H9 (cell line): ENCODE results near the gene KCNG2. TPM values are rescaled to one million over a fixed set of nuclear protein-coding genes. Genes with fewer than 3 reads are reported as not detected.

Experiments used
- DNase-seq: peaks from one replicate; pipeline ENCODE4 v3.0.0-alpha.2; 2017
- H2AFZ ChIP-seq: one replicate; pipeline ENCODE4 v1.6.1; 2013; ENCODE audit warnings: mild to moderate bottlenecking, low read length, control low read depth, moderate library complexity
- H2AK5ac ChIP-seq: 2 replicates; pipeline ENCODE4 v1.6.1; 2013; ENCODE audit warnings: low read length, control low read depth, mixed read lengths; ENCODE audit not compliant: insufficient read length
- H2BK120ac ChIP-seq: one replicate; pipeline ENCODE4 v1.6.1; 2013; ENCODE audit warnings: low read depth, mild to moderate bottlenecking, low read length, control low read depth, inconsistent platforms; ENCODE audit not compliant: poor library complexity, severe bottlenecking
- H2BK12ac ChIP-seq: 2 replicates; pipeline ENCODE4 v1.6.1; 2013; ENCODE audit warnings: low read length, control low read depth, mixed read lengths, low read depth; ENCODE audit not compliant: insufficient read length
- H2BK15ac ChIP-seq: 2 replicates; pipeline ENCODE4 v1.6.1; 2013; ENCODE audit warnings: low read depth, low read length, control low read depth
- H2BK20ac ChIP-seq: one replicate; pipeline ENCODE4 v1.6.1; 2013; ENCODE audit warnings: low read depth, mild to moderate bottlenecking, low read length, control low read depth, inconsistent platforms; ENCODE audit not compliant: poor library complexity, severe bottlenecking
- H2BK5ac ChIP-seq: 2 replicates; pipeline ENCODE4 v1.6.1; 2013; ENCODE audit warnings: low read length, control low read depth, mixed read lengths; ENCODE audit not compliant: insufficient read length
- H3K14ac ChIP-seq: 2 replicates; pipeline ENCODE4 v1.6.1; 2013; ENCODE audit warnings: low read length, control low read depth; ENCODE audit not compliant: insufficient read depth
- H3K18ac ChIP-seq: 2 replicates; pipeline ENCODE4 v1.6.1; 2013; ENCODE audit warnings: low read depth, mild to moderate bottlenecking, mixed read lengths, low read length, control low read depth; ENCODE audit not compliant: insufficient read length
- H3K23ac ChIP-seq: 2 replicates; pipeline ENCODE4 v1.6.1; 2013; ENCODE audit warnings: low read length, control low read depth, mixed read lengths, low read depth; ENCODE audit not compliant: insufficient read length
- H3K23me2 ChIP-seq: 2 replicates; pipeline ENCODE4 v1.6.1; 2013; ENCODE audit warnings: low read depth, mild to moderate bottlenecking, mixed read lengths, low read length, control low read depth; ENCODE audit not compliant: insufficient read length, poor library complexity, severe bottlenecking
- H3K27ac ChIP-seq: 2 replicates; pipeline ENCODE4 v1.5.1; 2013; ENCODE audit warnings: low read length, control low read depth, mixed read lengths, low read depth; ENCODE audit not compliant: insufficient read length
- H3K27me3 ChIP-seq: 2 replicates; pipeline ENCODE4 v1.6.1; 2013; ENCODE audit warnings: low read length, control low read depth, inconsistent platforms; ENCODE audit not compliant: insufficient read depth
- H3K4ac ChIP-seq: 2 replicates; pipeline ENCODE4 v1.6.1; 2013; ENCODE audit warnings: low read depth, mild to moderate bottlenecking, control low read depth, inconsistent platforms, low read length, moderate library complexity
- H3K4me1 ChIP-seq: 2 replicates; pipeline ENCODE4 v1.6.1; 2013; ENCODE audit warnings: low read length, control low read depth, inconsistent platforms; ENCODE audit not compliant: insufficient read depth
- H3K4me2 ChIP-seq: 2 replicates; pipeline ENCODE4 v1.6.1; 2013; ENCODE audit warnings: low read length, control low read depth, mixed read lengths; ENCODE audit not compliant: insufficient read length, insufficient read depth
- H3K56ac ChIP-seq: 2 replicates; pipeline ENCODE4 v1.6.1; 2013; ENCODE audit warnings: low read depth, mild to moderate bottlenecking, mixed read lengths, low read length, control low read depth; ENCODE audit not compliant: insufficient read length
- H3K79me1 ChIP-seq: 2 replicates; pipeline ENCODE4 v1.6.1; 2013; ENCODE audit warnings: low read depth, mild to moderate bottlenecking, moderate library complexity, low read length, control low read depth, inconsistent platforms; ENCODE audit not compliant: insufficient read depth, poor library complexity, severe bottlenecking
- H3K79me2 ChIP-seq: 2 replicates; pipeline ENCODE4 v1.6.1; 2013; ENCODE audit warnings: low read length, control low read depth, inconsistent platforms; ENCODE audit not compliant: insufficient read depth
- H3K9ac ChIP-seq: 2 replicates; pipeline ENCODE4 v1.6.1; 2013; ENCODE audit warnings: low read length, control low read depth, mixed read lengths; ENCODE audit not compliant: insufficient read length; ENCODE audit errors: extremely low read depth
- H3K9me3 ChIP-seq: one replicate; pipeline ENCODE4 v1.6.1; 2013; ENCODE audit warnings: low read depth, low read length, inconsistent platforms; ENCODE audit not compliant: control insufficient read depth
- H3T11ph ChIP-seq: one replicate; pipeline ENCODE4 v1.6.1; 2013; ENCODE audit warnings: mild to moderate bottlenecking, low read length, control low read depth, inconsistent platforms
- H4K20me1 ChIP-seq: one replicate; pipeline ENCODE4 v1.6.1; 2013; ENCODE audit not compliant: control insufficient read depth, insufficient read length, insufficient read depth
- H4K5ac ChIP-seq: 2 replicates; pipeline ENCODE4 v1.6.1; 2013; ENCODE audit warnings: low read depth, mild to moderate bottlenecking, mixed read lengths, low read length, control low read depth; ENCODE audit not compliant: insufficient read length
- H4K8ac ChIP-seq: replicated peaks from 2 replicates; pipeline ENCODE4 v1.6.1; 2013; ENCODE audit warnings: low read length, control low read depth, mixed read lengths, low read depth; ENCODE audit not compliant: insufficient read length
- H4K91ac ChIP-seq: 2 replicates; pipeline ENCODE4 v1.6.1; 2013; ENCODE audit warnings: low read depth, mild to moderate bottlenecking, moderate library complexity, mixed read lengths, low read length, control low read depth; ENCODE audit not compliant: insufficient read length
- H3K27ac Mint-ChIP-seq, 3 experiments: 2 replicates in 2 of 3; 3 replicates in 1 of 3; pipeline ENCODE4 v1.8.0; 2020 to 2021; ENCODE audit warnings: mixed read lengths in 3 of 3, mild to moderate bottlenecking in 1 of 3, moderate library complexity in 1 of 3
- H3K27me3 Mint-ChIP-seq: 2 replicates; pipeline ENCODE4 v1.8.0; 2021; ENCODE audit warnings: low read depth, mild to moderate bottlenecking, moderate library complexity, mixed read lengths
- H3K36me3 Mint-ChIP-seq, 3 experiments: 2 replicates in 2 of 3; 3 replicates in 1 of 3; pipeline ENCODE4 v1.8.0; 2020 to 2021; ENCODE audit warnings: low read depth in 3 of 3, mixed read lengths in 3 of 3; ENCODE audit not compliant: insufficient read depth in 1 of 3
- H3K4me1 Mint-ChIP-seq, 2 experiments: 2 replicates each; pipeline ENCODE4 v1.8.0; 2020; ENCODE audit warnings: mixed read lengths in 2 of 2
- H3K4me3 Mint-ChIP-seq, 2 experiments: 2 replicates in 1 of 2; 3 replicates in 1 of 2; pipeline ENCODE4 v1.8.0; 2020 to 2021; ENCODE audit warnings: mild to moderate bottlenecking in 2 of 2, mixed read lengths in 2 of 2, moderate library complexity in 1 of 2
- H3K9me3 Mint-ChIP-seq, 2 experiments: 2 replicates in 1 of 2; 3 replicates in 1 of 2; pipeline ENCODE4 v1.8.0; 2020; ENCODE audit warnings: mild to moderate bottlenecking in 2 of 2, mixed read lengths in 2 of 2, moderate library complexity in 1 of 2
- CTCF ChIP-seq: fragments of 200-600 bp; sonication (generic); conservative IDR thresholded peaks from 3 replicates; pipeline ENCODE4 v1.8.0; 2021; ENCODE audit warnings: antibody characterized with exemption, mild to moderate bottlenecking
- WGBS: extraction: QIAGEN DNeasy Blood & Tissue Kit; methylation state at CpG from one replicate; pipeline ENCODE4 v1.1.7; 2013; ENCODE audit warnings: missing lambda C conversion rate, low lambda C conversion rate, mixed read lengths; ENCODE audit not compliant: insufficient read length; ENCODE audit errors: extremely low coverage; 5-methylcytosine and 5-hydroxymethylcytosine counted together
- total RNA-seq: library from RNA; stranded (reverse); gene quantifications from 2 replicates; pipeline ENCODE4 v1.2.1, GENCODE V29; 2021

Gene KCNG2
- total RNA-seq, 1 experiment from 2014 or later = 0.15 TPM

- peaks cover 2% of the 10 kb centered on the region; the same call in 1 of the 2 replicates for H3K27me3 Mint-ChIP-seq
- no peak for TF ChIP-seq CTCF
- Histone ChIP-seq H2BK120ac (no peak overlapping the region), H2BK15ac (no peak overlapping the region), H3K27me3 (no peaks in the 10 kb centered on the region), H2BK12ac (no peak overlapping the region), H3K23me2 (no peaks in the 10 kb centered on the region), H3K79me1 (no peaks in the 10 kb centered on the region), H3K4me1 (no peaks in the 10 kb centered on the region), H3K18ac (no peak overlapping the region), H3K4ac (no peak overlapping the region), H2AFZ (no peak overlapping the region), H3K14ac (no peak overlapping the region; the same call in 1 of the 2 replicates), H2BK20ac (no peak overlapping the region), H3K4me2 (no peak overlapping the region), H2AK5ac (no peak overlapping the region), H3K27ac (no peak overlapping the region), H3K9me3 (no peaks in the 10 kb centered on the region), H4K5ac (no peak overlapping the region), H4K8ac (no peak overlapping the region), H3K23ac (no peak overlapping the region), H3T11ph (no peak overlapping the region), H3K79me2 (no peaks in the 10 kb centered on the region), H4K91ac (no peak overlapping the region), H4K20me1 (no peaks in the 10 kb centered on the region), H3K9ac (no peak overlapping the region), H2BK5ac (no peak overlapping the region), H3K56ac (no peak overlapping the region)
- H3K27ac Mint-ChIP-seq = no peak overlapping the region
- H3K36me3 Mint-ChIP-seq = peaks cover 2 to 16% (median 8%) of the 10 kb centered on the region in 3 experiments; a peak in 5 of 7 replicates
- peaks cover 7 to 10% of the 10 kb centered on the region in 2 experiments; a peak in 3 of 5 replicates for H3K9me3 Mint-ChIP-seq
- peak; percentile 15 for DNase-seq
- WGBS = no CpG with 5 or more reads among the region's 20 CpGs
- peaks cover 0 to 4% of the 10 kb centered on the region in 2 experiments; a peak in 2 of 4 replicates for H3K4me1 Mint-ChIP-seq
- H3K4me3 Mint-ChIP-seq = no peak overlapping the region
These were observed 120.9 kb downstream of the KCNG2 start for GRCh38 chr18:79918615-79919011.
